CD4-positive, alpha-beta T cell treated with Interleukin-2 at 100 ng/mL for 4 hours (primary cell): ENCODE measurements around the gene AMBRA1.
"Not testable (repeated sequence)": the region's sequence is repeated elsewhere in the genome, so short reads cannot be mapped to it uniquely, and the experiment has no call there.

Experiments used
- DNase-seq: peaks from one replicate; pipeline ENCODE4 v3.0.0-alpha.2; 2020; ENCODE audit warnings: low spot score

AMBRA1 gene

GRCh38 chr11:46533396-46534100 is 60.3 kb downstream of the AMBRA1 start:
- no peak for DNase-seq

GRCh38 chr11:46529928-46530574 is 63.8 kb downstream of the AMBRA1 start:
- no peak for DNase-seq

- peak; percentile 78 for DNase-seq
Measured at GRCh38 chr11:46529095-46529905, 64.5 kb downstream of the AMBRA1 start.

GRCh38 chr11:46528445-46529094 is 65.3 kb downstream of the AMBRA1 start:
- no peak for DNase-seq

- no peak for DNase-seq
Measured at GRCh38 chr11:46527591-46528130, 66.2 kb downstream of the AMBRA1 start.

GRCh38 chr11:46526216-46527215 is 67.3 kb downstream of the AMBRA1 start:
- DNase-seq, result no peak

GRCh38 chr11:46524201-46524770 is 69.5 kb downstream of the AMBRA1 start:
- no peak for DNase-seq

GRCh38 chr11:46523290-46523689 is 70.5 kb downstream of the AMBRA1 start:
- no peak for DNase-seq

- no peak for DNase-seq
Measured at GRCh38 chr11:46522682-46523281, 71.0 kb downstream of the AMBRA1 start.

GRCh38 chr11:46521961-46522681 is 71.7 kb downstream of the AMBRA1 start:
- DNase-seq, result no peak

GRCh38 chr11:46520971-46521745 is 72.7 kb downstream of the AMBRA1 start:
- no peak for DNase-seq

- no peak for DNase-seq
Measured at GRCh38 chr11:46519351-46519750, 74.5 kb downstream of the AMBRA1 start.

GRCh38 chr11:46518928-46519327 is 74.9 kb downstream of the AMBRA1 start:
- not testable (repeated sequence) for DNase-seq

- DNase-seq, result no peak
Measured at GRCh38 chr11:46514370-46514769, 79.5 kb downstream of the AMBRA1 start.

- DNase-seq, result no peak
Measured at GRCh38 chr11:46513934-46514342, 79.9 kb downstream of the AMBRA1 start.

- DNase-seq, result no peak
Measured at GRCh38 chr11:46512261-46512881, 81.5 kb downstream of the AMBRA1 start.

- no peak for DNase-seq
Measured at GRCh38 chr11:46511342-46511741, 82.5 kb downstream of the AMBRA1 start.

- no peak for DNase-seq
Measured at GRCh38 chr11:46508360-46508759, 85.5 kb downstream of the AMBRA1 start.
